HuH-7 (cell line): Measurements from ENCODE around the gene UNC13C.

Experiments
- DNase-seq: peaks from one replicate; pipeline ENCODE4 v3.0.0; 2011; ENCODE audit warnings: low spot score

UNC13C gene

GRCh38 chr15:54644796-54645195 is 666.6 kb downstream of the UNC13C start:
- DNase-seq: no peak

DNA sequence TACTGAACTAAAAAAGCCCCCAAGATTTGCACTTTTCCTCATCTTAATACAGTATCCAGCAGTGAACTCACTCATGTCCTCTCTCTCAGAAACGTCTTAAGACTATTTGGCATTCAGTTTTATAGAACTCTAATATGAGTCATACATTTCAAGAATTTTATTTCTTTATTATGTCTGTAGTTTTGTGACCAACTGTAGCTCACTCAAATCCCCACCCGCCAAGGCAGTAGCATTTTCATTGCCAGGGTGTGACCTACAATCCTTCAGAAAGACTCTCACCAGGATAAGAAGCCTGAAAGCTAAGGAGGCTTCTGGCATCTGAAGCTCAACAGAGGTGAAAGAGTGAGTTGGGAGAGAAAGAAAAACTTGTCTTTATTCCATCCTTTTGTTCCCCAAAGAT is 681.4 kb downstream of the UNC13C start:
- no peak for DNase-seq

DNA sequence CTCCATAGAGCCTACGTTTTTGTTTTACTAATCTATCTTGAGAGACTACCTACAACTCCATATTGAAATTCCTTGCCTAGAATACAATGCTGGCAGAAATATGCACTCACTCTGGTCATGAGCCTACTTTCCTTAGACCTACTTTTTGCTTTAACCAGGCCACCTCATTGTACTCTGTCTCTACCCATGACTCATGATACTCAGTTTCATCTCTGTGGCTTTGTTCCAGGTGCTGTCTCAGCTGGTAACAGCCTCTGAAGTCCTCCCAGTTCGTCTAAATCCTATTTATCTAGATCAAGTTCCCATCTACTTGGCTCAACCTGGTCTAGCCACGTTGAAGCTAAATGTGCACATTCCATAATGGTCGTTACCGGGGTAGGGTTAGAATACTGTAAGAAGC is 682.1 kb downstream of the UNC13C start:
- no peak for DNase-seq

GRCh38 chr15:54675241-54675640 is 697.0 kb downstream of the UNC13C start:
- DNase-seq: no peak

DNA sequence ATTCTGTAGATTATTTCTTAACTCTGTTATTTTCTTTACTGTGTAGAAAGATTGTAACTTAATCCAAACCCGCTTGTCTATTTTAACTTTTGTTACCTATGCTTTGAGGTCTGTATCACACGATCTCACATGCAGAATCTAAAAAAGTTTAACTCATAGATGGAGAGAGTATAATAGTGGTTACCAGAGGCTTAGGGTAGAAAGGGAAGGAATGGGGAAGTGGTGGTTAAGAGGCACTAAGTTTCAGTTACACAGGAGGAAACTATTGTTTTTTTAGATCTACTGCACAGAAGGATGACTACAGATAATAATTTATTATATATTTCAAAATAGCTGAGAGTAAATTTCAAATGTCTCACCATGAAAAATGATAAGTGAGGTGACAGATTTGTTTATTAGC is 703.3 kb downstream of the UNC13C start:
- DNase-seq: no peak
